MM.1S (cell line): ENCODE results near the gene BCL2L11.

Source experiments
- DNase-seq: peaks from one replicate; pipeline ENCODE4 v3.0.0-alpha.2; 2015
- H2AFZ ChIP-seq: fragments of 300-600 bp; sonication (generic); 2 replicates; pipeline ENCODE4 v1.6.0; 2016; ENCODE audit warnings: antibody characterized with exemption, low read length
- H3F3A ChIP-seq: fragments of 300-600 bp; sonication (generic); 2 replicates; pipeline ENCODE4 v1.6.1; 2016; ENCODE audit warnings: mild to moderate bottlenecking, antibody characterized with exemption, low read length, moderate library complexity, mixed read lengths; ENCODE audit not compliant: insufficient read depth
- H3K27ac ChIP-seq: fragments of 300-600 bp; sonication (generic); 2 replicates; pipeline ENCODE4 v1.5.1; 2016; ENCODE audit warnings: mild to moderate bottlenecking, low read length
- H3K27me3 ChIP-seq: fragments of 300-600 bp; sonication (generic); replicated peaks from 2 replicates; pipeline ENCODE4 v1.6.0; 2016; ENCODE audit warnings: low read length; ENCODE audit not compliant: insufficient read depth
- H3K36me3 ChIP-seq: fragments of 300-600 bp; sonication (generic); replicated peaks from 2 replicates; pipeline ENCODE4 v1.6.1; 2016; ENCODE audit warnings: mild to moderate bottlenecking, low read length, mixed read lengths; ENCODE audit not compliant: insufficient read depth
- H3K4me1 ChIP-seq: fragments of 300-600 bp; sonication (generic); 2 replicates; pipeline ENCODE4 v1.6.1; 2016; ENCODE audit warnings: low read length, mixed read lengths
- H3K4me2 ChIP-seq: fragments of 300-600 bp; sonication (generic); 2 replicates; pipeline ENCODE4 v1.6.0; 2016; ENCODE audit warnings: low read depth, low read length
- H3K4me3 ChIP-seq: fragments of 300-600 bp; sonication (generic); 2 replicates; pipeline ENCODE4 v1.5.1; 2016; ENCODE audit warnings: low read length, mixed read lengths
- H3K79me2 ChIP-seq: fragments of 300-600 bp; sonication (generic); 2 replicates; pipeline ENCODE4 v1.6.1; 2016; ENCODE audit warnings: mixed run types, low read length, mixed read lengths
- H3K9ac ChIP-seq: fragments of 300-600 bp; sonication (generic); 2 replicates; pipeline ENCODE4 v1.6.1; 2016; ENCODE audit warnings: low read length, mixed read lengths
- H3K9me2 ChIP-seq: fragments of 300-600 bp; sonication (generic); replicated peaks from 2 replicates; pipeline ENCODE4 v1.6.1; 2016; ENCODE audit warnings: mild to moderate bottlenecking, low read length, mixed read lengths; ENCODE audit not compliant: insufficient read depth
- H3K9me3 ChIP-seq: fragments of 300-600 bp; sonication (generic); replicated peaks from 2 replicates; pipeline ENCODE4 v1.6.1; 2016; ENCODE audit warnings: mild to moderate bottlenecking, low read length, mixed read lengths; ENCODE audit not compliant: insufficient read depth
- H4K20me1 ChIP-seq: fragments of 300-600 bp; sonication (generic); 2 replicates; pipeline ENCODE4 v1.6.1; 2016; ENCODE audit warnings: mild to moderate bottlenecking, low read length, moderate library complexity, mixed read lengths; ENCODE audit not compliant: insufficient read depth
- EZH2 ChIP-seq: fragments of 300-600 bp; sonication (generic); optimal IDR thresholded peaks from 2 replicates; pipeline ENCODE3; 2017; ENCODE audit warnings: low read depth, mild to moderate bottlenecking, antibody characterized with exemption, low read length, mixed read lengths
- EZH2phosphoT487 ChIP-seq: fragments of 300-600 bp; sonication (generic); IDR thresholded peaks from 2 replicates; pipeline ENCODE4 v1.6.1; 2018; ENCODE audit warnings: antibody characterized with exemption, low read length
- TF ChIP-seq, protein P1 (sequence below): fragments of 300-600 bp; sonication (generic); IDR thresholded peaks from 2 replicates; pipeline ENCODE4 v1.5.1; 2016; ENCODE audit warnings: antibody characterized with exemption, low read length, mixed read lengths

Gene BCL2L11

DNA sequence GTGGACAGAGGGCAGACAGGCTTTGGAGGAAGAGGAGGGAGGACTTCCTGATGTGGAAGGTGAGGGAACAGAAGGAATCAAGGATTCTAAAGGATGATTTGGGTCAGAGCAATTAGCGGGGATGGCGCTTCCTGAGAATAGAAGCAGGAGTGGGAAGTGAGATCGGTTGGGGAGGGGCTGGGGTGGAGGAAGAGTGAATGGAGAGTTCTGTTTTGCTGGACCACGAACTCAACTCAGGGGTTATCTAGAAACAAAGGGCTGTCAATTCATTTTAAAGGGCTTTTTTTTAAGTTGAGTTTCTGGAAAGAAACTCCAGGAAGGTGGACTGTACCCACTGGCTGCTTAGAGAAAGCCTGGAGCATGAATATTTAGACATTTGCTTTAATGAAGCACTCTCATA, 54.9 kb downstream of the BCL2L11 start:
- Histone ChIP-seq H4K20me1 (no peaks in the 10 kb centered on the region; the same call in 1 of the 2 replicates), H3K27me3 (no peaks in the 10 kb centered on the region), H3K27ac (no peak overlapping the region), H3K9ac (no peak overlapping the region), H3K4me3 (no peak overlapping the region), H3K36me3 (no peaks in the 10 kb centered on the region), H3K9me3 (no peaks in the 10 kb centered on the region), H3K79me2 (no peaks in the 10 kb centered on the region), H2AFZ (no peak overlapping the region), H3K4me1 (no peaks in the 10 kb centered on the region), H3K9me2 (no peaks in the 10 kb centered on the region), H3K4me2 (no peak overlapping the region), H3F3A (no peaks in the 10 kb centered on the region; the same call in none of the 2 replicates)
- TF ChIP-seq EZH2phosphoT487: no peak
- TF ChIP-seq, protein P1, sequence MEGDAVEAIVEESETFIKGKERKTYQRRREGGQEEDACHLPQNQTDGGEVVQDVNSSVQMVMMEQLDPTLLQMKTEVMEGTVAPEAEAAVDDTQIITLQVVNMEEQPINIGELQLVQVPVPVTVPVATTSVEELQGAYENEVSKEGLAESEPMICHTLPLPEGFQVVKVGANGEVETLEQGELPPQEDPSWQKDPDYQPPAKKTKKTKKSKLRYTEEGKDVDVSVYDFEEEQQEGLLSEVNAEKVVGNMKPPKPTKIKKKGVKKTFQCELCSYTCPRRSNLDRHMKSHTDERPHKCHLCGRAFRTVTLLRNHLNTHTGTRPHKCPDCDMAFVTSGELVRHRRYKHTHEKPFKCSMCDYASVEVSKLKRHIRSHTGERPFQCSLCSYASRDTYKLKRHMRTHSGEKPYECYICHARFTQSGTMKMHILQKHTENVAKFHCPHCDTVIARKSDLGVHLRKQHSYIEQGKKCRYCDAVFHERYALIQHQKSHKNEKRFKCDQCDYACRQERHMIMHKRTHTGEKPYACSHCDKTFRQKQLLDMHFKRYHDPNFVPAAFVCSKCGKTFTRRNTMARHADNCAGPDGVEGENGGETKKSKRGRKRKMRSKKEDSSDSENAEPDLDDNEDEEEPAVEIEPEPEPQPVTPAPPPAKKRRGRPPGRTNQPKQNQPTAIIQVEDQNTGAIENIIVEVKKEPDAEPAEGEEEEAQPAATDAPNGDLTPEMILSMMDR: no peak
- no peak for DNase-seq

DNA sequence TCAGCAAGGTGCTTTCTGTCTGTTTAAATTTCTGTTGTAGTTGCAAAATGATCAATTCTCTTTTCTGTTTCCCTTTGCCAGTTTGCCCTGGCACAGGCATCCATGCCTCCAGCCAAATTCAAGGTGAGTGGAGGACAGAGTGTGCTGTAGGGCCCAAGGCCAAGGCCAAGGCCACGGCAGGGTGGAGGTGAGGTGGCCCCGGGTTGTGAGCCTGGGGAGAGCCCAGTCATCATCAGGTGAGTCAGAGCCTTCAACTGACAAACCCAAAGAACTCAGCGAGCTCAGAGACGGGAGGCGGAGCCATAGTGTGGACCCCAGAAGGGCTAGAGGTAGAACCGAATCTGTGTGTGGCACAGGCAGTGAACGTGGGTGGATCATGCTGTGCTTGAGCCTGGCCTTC, 55.7 kb downstream of the BCL2L11 start:
- Histone ChIP-seq H3K9me3 (no peaks in the 10 kb centered on the region), H3K27me3 (no peaks in the 10 kb centered on the region), H3K79me2 (no peaks in the 10 kb centered on the region), H3K4me2 (no peak overlapping the region), H3K27ac (no peak overlapping the region), H3K9ac (no peak overlapping the region), H3K4me3 (no peak overlapping the region), H3F3A (no peaks in the 10 kb centered on the region; the same call in 1 of the 2 replicates), H3K9me2 (no peaks in the 10 kb centered on the region), H3K4me1 (no peaks in the 10 kb centered on the region), H3K36me3 (no peaks in the 10 kb centered on the region), H2AFZ (no peak overlapping the region), H4K20me1 (no peaks in the 10 kb centered on the region)
- no peak for DNase-seq
- TF ChIP-seq EZH2: no peak
- TF ChIP-seq, protein P1: no peak
- no peak for TF ChIP-seq EZH2phosphoT487

DNA sequence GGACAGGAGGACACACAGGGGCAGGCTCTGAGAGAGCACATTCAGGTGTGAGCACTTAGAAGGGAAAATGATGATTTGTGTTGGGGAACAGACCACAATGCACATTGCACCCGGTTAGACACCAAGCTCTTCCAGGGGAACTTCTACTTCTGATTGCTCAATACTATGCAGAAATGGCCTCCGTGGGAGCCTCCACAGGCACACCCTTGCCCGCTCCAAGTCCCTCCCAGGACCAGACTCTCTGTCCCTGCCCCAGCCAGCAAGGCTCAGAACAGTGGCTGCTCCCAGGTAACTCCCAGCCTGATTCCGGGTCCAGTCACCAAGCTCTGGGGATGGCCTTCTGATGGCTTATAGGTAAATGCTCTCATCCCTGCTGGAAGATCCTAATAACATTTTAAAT, 56.2 kb downstream of the BCL2L11 start:
- H3K27ac ChIP-seq: no peak overlapping the region
- no peaks in the 10 kb centered on the region for H3K79me2 ChIP-seq
- H3K36me3 ChIP-seq: no peaks in the 10 kb centered on the region
- H3K4me1 ChIP-seq: no peaks in the 10 kb centered on the region
- H3K27me3 ChIP-seq: no peaks in the 10 kb centered on the region
- H4K20me1 ChIP-seq: no peaks in the 10 kb centered on the region
- no peak overlapping the region for H3K9ac ChIP-seq
- H3K4me2 ChIP-seq: no peak overlapping the region
- no peak overlapping the region for H3K4me3 ChIP-seq
- no peak overlapping the region for H2AFZ ChIP-seq
- H3F3A ChIP-seq: no peaks in the 10 kb centered on the region
- no peaks in the 10 kb centered on the region for H3K9me2 ChIP-seq
- no peak for DNase-seq
- no peaks in the 10 kb centered on the region for H3K9me3 ChIP-seq
- TF ChIP-seq, protein P1: no peak
- TF ChIP-seq EZH2 (no peak), EZH2phosphoT487 (no peak)

DNA sequence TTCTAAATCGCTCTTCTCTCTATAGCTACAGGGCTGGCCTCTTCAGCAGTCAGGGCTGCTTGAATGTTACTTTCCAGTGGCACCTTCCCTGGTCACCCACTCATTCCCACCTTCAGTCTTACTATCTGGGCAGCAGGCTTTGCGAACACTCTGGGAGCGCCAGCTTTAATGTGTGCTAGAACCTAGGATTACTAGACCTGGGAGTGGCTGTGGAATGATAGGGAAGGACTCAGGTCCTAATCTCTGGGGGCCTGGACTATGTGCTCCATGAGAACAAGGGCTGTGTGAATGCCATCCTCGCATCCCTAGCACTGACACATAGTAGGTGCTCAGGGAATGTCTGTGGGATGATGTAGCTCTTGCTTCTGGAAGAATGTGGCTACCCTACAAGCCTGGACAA, 57.6 kb downstream of the BCL2L11 start:
- Histone ChIP-seq H3K9ac (no peak overlapping the region), H3K36me3 (no peaks in the 10 kb centered on the region), H3K9me2 (no peaks in the 10 kb centered on the region), H3K4me2 (no peak overlapping the region), H3K4me1 (no peaks in the 10 kb centered on the region), H4K20me1 (no peaks in the 10 kb centered on the region), H3K79me2 (no peaks in the 10 kb centered on the region), H3K9me3 (no peaks in the 10 kb centered on the region), H2AFZ (no peak overlapping the region), H3K27me3 (no peaks in the 10 kb centered on the region), H3F3A (no peaks in the 10 kb centered on the region), H3K4me3 (no peak overlapping the region), H3K27ac (no peak overlapping the region)
- DNase-seq: no peak
- TF ChIP-seq EZH2 (no peak), EZH2phosphoT487 (no peak)
